GM12878 (cell line): Measurements from ENCODE around the gene VTN. TPM values are rescaled to one million over a fixed set of nuclear protein-coding genes. Genes with fewer than 3 reads are reported as not detected.
A peak's percentile ranks its signal among the peaks of the same experiment; 100 is the strongest.

Experiments used
- ATF2 ChIP-seq: IDR thresholded peaks from 2 replicates; pipeline ENCODE4 v1.6.1; 2012; ENCODE audit warnings: low read length, inconsistent platforms
- ATF7 ChIP-seq: fragments of 450-650 bp; IDR thresholded peaks from 2 replicates; pipeline ENCODE4 v1.6.1; 2016; ENCODE audit warnings: low read depth, mild to moderate bottlenecking
- CREB1 ChIP-seq: IDR thresholded peaks from 2 replicates; pipeline ENCODE4 v1.6.1; 2012; ENCODE audit warnings: low read depth, mild to moderate bottlenecking, inconsistent platforms
- DPF2 ChIP-seq: fragments of 450-650 bp; IDR thresholded peaks from 2 replicates; pipeline ENCODE4 v1.6.1; 2017; ENCODE audit warnings: mild to moderate bottlenecking
- E2F4 ChIP-seq: IDR thresholded peaks from 2 replicates; pipeline ENCODE4 v1.6.1; 2012; ENCODE audit warnings: low read depth, low read length, improper control_type of control experiment
- EED ChIP-seq: sonication (generic); IDR thresholded peaks from 2 replicates; pipeline ENCODE4 v1.6.1; 2016; ENCODE audit warnings: antibody characterized with exemption, low read depth
- HDAC2 ChIP-seq: fragments of 200-600 bp; sonication (generic); IDR thresholded peaks from 2 replicates; pipeline ENCODE4 v1.6.1; 2017
- HDAC6 ChIP-seq: fragments of 200-600 bp; sonication (generic); IDR thresholded peaks from one replicate; pipeline ENCODE4 v1.8.0; 2017; ENCODE audit warnings: antibody characterized with exemption; ENCODE audit not compliant: unreplicated experiment
- NFYA ChIP-seq: IDR thresholded peaks from 2 replicates; pipeline ENCODE4 v1.6.1; 2011; ENCODE audit warnings: low read depth, mild to moderate bottlenecking, low read length, improper control_type of control experiment, borderline replicate concordance
- NKRF ChIP-seq: fragments of 450-650 bp; conservative IDR thresholded peaks from 2 replicates; pipeline ENCODE4 v1.6.1; 2017; ENCODE audit warnings: mild to moderate bottlenecking, moderate library complexity
- POLR2A ChIP-seq: IDR thresholded peaks from 2 replicates; pipeline ENCODE4 v1.6.1; 2011; ENCODE audit warnings: low read depth, mild to moderate bottlenecking, low read length
- SMAD1 ChIP-seq: fragments of 450-650 bp; IDR thresholded peaks from 2 replicates; pipeline ENCODE4 v1.6.1; 2018; ENCODE audit warnings: mild to moderate bottlenecking, low read depth; ENCODE audit not compliant: partially characterized antibody
- SREBF2 ChIP-seq: IDR thresholded peaks from 2 replicates; pipeline ENCODE4 v1.6.1; 2012; ENCODE audit warnings: mild to moderate bottlenecking, low read length
- TCF12 ChIP-seq: IDR thresholded peaks from 2 replicates; pipeline ENCODE4 v1.6.1; 2011; ENCODE audit warnings: low read depth, mild to moderate bottlenecking, low read length
- ZSCAN29 ChIP-seq: fragments of 450-650 bp; IDR thresholded peaks from 2 replicates; pipeline ENCODE4 v1.6.1; 2017; ENCODE audit warnings: mild to moderate bottlenecking, moderate library complexity
- polyA plus RNA-seq, 11 experiments: library from polyadenylated mRNA; depleted of rRNA in 4 of 11; unstranded in 6 of 11; stranded (reverse) in 5 of 11; fragments of >200 nt; fragmentation: Nextera tagmentation in 4 of 11; fragmentation: Illumina TruSeq in 1 of 11; extraction: Ambion mirVana in 4 of 11; extraction: Trizol in 1 of 11; gene quantifications; 1 replicate in 1 of 11; 2 replicates in 10 of 11; pipeline versions ENCODE4 v1.2.1 to v1.2.3, GENCODE V29; 2011 to 2016; ENCODE audit warnings: inconsistent platforms in 2 of 11, missing spikeins in 2 of 11, low read depth in 1 of 11
- total RNA-seq, 4 experiments: library from RNA; depleted of rRNA in 3 of 4; stranded (reverse); fragments of >200 nt in 3 of 4; fragmentation: Illumina TruSeq in 1 of 4; extraction: Trizol in 1 of 4; gene quantifications; 2 replicates each; pipeline versions ENCODE4 v1.2.1 to v1.2.3, GENCODE V29; 2013 to 2021
- TF ChIP-seq, protein P1 (sequence below): fragments of 450-650 bp; formaldehyde crosslinking; IDR thresholded peaks from 2 replicates; pipeline ENCODE4 v1.5.0; 2022; ENCODE audit warnings: mild to moderate bottlenecking, missing genetic modification characterization
- TF ChIP-seq, protein P2 (sequence below): fragments of 450-650 bp; formaldehyde crosslinking; IDR thresholded peaks from 2 replicates; pipeline ENCODE4 v1.4.0; 2022; ENCODE audit warnings: mild to moderate bottlenecking, moderate library complexity
- TF ChIP-seq, protein P3 (sequence below): IDR thresholded peaks from 2 replicates; pipeline ENCODE4 v1.6.1; 2012; ENCODE audit warnings: low read depth, low read length, improper control_type of control experiment

VTN gene
- total and polyA plus RNA-seq, 10 of the 15 experiments (the other 5 are each of a cell fraction or from before 2014, with no cell fraction given) = 0.04 to 1.3 (median 0.13) TPM; not detected in 5

- TF ChIP-seq HDAC2 (no peak), HDAC6 (no peak), DPF2 (peak; percentile 69; the same call in 1 of the 2 replicates), E2F4 (peak; percentile 75), NKRF (peak; percentile 72), ATF7 (no peak), CREB1 (peak; percentile 91), ZSCAN29 (no peak), NFYA (peak; percentile 47), TCF12 (no peak), ATF2 (no peak), EED (peak; percentile 29), SREBF2 (peak; percentile 33; the same call in 1 of the 2 replicates), POLR2A (peak; percentile 83), SMAD1 (no peak)
- TF ChIP-seq, protein P1, sequence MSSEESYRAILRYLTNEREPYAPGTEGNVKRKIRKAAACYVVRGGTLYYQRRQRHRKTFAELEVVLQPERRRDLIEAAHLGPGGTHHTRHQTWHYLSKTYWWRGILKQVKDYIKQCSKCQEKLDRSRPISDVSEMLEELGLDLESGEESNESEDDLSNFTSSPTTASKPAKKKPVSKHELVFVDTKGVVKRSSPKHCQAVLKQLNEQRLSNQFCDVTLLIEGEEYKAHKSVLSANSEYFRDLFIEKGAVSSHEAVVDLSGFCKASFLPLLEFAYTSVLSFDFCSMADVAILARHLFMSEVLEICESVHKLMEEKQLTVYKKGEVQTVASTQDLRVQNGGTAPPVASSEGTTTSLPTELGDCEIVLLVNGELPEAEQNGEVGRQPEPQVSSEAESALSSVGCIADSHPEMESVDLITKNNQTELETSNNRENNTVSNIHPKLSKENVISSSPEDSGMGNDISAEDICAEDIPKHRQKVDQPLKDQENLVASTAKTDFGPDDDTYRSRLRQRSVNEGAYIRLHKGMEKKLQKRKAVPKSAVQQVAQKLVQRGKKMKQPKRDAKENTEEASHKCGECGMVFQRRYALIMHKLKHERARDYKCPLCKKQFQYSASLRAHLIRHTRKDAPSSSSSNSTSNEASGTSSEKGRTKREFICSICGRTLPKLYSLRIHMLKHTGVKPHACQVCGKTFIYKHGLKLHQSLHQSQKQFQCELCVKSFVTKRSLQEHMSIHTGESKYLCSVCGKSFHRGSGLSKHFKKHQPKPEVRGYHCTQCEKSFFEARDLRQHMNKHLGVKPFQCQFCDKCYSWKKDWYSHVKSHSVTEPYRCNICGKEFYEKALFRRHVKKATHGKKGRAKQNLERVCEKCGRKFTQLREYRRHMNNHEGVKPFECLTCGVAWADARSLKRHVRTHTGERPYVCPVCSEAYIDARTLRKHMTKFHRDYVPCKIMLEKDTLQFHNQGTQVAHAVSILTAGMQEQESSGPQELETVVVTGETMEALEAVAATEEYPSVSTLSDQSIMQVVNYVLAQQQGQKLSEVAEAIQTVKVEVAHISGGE = no peak
- TF ChIP-seq, protein P2, sequence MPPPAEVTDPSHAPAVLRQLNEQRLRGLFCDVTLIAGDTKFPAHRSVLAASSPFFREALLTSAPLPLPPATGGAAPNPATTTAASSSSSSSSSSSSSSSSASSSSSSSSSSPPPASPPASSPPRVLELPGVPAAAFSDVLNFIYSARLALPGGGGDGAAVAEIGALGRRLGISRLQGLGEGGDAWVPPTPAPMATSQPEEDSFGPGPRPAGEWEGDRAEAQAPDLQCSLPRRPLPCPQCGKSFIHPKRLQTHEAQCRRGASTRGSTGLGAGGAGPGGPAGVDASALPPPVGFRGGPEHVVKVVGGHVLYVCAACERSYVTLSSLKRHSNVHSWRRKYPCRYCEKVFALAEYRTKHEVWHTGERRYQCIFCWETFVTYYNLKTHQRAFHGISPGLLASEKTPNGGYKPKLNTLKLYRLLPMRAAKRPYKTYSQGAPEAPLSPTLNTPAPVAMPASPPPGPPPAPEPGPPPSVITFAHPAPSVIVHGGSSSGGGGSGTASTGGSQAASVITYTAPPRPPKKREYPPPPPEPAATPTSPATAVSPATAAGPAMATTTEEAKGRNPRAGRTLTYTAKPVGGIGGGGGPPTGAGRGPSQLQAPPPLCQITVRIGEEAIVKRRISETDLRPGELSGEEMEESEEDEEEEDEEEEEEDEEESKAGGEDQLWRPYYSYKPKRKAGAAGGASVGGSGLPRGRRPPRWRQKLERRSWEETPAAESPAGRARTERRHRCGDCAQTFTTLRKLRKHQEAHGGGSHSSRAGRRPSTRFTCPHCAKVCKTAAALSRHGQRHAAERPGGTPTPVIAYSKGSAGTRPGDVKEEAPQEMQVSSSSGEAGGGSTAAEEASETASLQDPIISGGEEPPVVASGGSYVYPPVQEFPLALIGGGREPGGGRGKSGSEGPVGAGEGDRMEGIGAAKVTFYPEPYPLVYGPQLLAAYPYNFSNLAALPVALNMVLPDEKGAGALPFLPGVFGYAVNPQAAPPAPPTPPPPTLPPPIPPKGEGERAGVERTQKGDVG (CRISPR knock-in tag) = no peak
- TF ChIP-seq, protein P3, sequence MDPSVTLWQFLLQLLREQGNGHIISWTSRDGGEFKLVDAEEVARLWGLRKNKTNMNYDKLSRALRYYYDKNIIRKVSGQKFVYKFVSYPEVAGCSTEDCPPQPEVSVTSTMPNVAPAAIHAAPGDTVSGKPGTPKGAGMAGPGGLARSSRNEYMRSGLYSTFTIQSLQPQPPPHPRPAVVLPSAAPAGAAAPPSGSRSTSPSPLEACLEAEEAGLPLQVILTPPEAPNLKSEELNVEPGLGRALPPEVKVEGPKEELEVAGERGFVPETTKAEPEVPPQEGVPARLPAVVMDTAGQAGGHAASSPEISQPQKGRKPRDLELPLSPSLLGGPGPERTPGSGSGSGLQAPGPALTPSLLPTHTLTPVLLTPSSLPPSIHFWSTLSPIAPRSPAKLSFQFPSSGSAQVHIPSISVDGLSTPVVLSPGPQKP = no peak
Observed at GRCh38 chr17:28318759-28319597, 51.1 kb downstream of the VTN start, which contains the start of gene TMEM97 (continued).
